Astrocyte (in vitro differentiated cells and primary cell): ENCODE measurements around the gene RGL1. TPM values are rescaled to one million over a fixed set of nuclear protein-coding genes. Genes with fewer than 3 reads are reported as not detected.

Experiments
- DNase-seq: peaks from one replicate; pipeline ENCODE4 v3.0.0-alpha.2; 2010; ENCODE audit warnings: low read depth
- FAIRE-seq: peaks from 2 replicates; lab custom pipeline; 2011; peaks lifted over from hg19 to GRCh38; lab: Jason Lieb, UNC
- H2AFZ ChIP-seq: 2 replicates; pipeline ENCODE4 v1.6.0; 2012; ENCODE audit warnings: low read depth, low read length, inconsistent platforms
- H3K27ac ChIP-seq: 2 replicates; pipeline ENCODE4 v1.5.1; 2011; ENCODE audit warnings: low read depth, low read length, inconsistent platforms
- H3K27me3 ChIP-seq: 2 replicates; pipeline ENCODE4 v1.6.0; 2011; ENCODE audit warnings: low read length, inconsistent platforms; ENCODE audit not compliant: insufficient read depth
- H3K36me3 ChIP-seq: 2 replicates; pipeline ENCODE4 v1.5.1; 2011; ENCODE audit warnings: low read length, inconsistent platforms; ENCODE audit not compliant: insufficient read depth
- H3K4me1 ChIP-seq: 2 replicates; pipeline ENCODE4 v1.5.1; 2011; ENCODE audit warnings: low read length, inconsistent platforms; ENCODE audit not compliant: insufficient read depth
- H3K4me2 ChIP-seq: 2 replicates; pipeline ENCODE4 v1.6.0; 2012; ENCODE audit warnings: low read length, inconsistent platforms
- H3K4me3 ChIP-seq: 2 replicates; pipeline ENCODE4 v1.5.1; 2011; ENCODE audit warnings: low read depth, mild to moderate bottlenecking, low read length, inconsistent platforms; ENCODE audit not compliant: insufficient read depth
- H3K79me2 ChIP-seq: 2 replicates; pipeline ENCODE4 v1.6.0; 2012; ENCODE audit warnings: mild to moderate bottlenecking, low read length, inconsistent platforms; ENCODE audit not compliant: insufficient read depth
- H3K9ac ChIP-seq: 2 replicates; pipeline ENCODE4 v1.6.0; 2012; ENCODE audit warnings: mild to moderate bottlenecking, low read length, inconsistent platforms
- H3K9me3 ChIP-seq: 2 replicates; pipeline ENCODE4 v1.5.1; 2012; ENCODE audit warnings: low read depth, mild to moderate bottlenecking, low read length, inconsistent platforms; ENCODE audit not compliant: insufficient read depth
- H4K20me1 ChIP-seq: 2 replicates; pipeline ENCODE4 v1.6.0; 2012; ENCODE audit warnings: low read length, inconsistent platforms; ENCODE audit not compliant: insufficient read depth
- H3K27ac Mint-ChIP-seq: one replicate; pipeline ENCODE4 v1.8.0; 2021; ENCODE audit warnings: mild to moderate bottlenecking, mixed read lengths; ENCODE audit not compliant: unreplicated experiment
- H3K27me3 Mint-ChIP-seq: one replicate; pipeline ENCODE4 v1.8.0; 2021; ENCODE audit warnings: low read depth, mixed read lengths; ENCODE audit not compliant: unreplicated experiment
- H3K36me3 Mint-ChIP-seq: one replicate; pipeline ENCODE4 v1.8.0; 2021; ENCODE audit warnings: low read depth, mixed read lengths; ENCODE audit not compliant: unreplicated experiment
- H3K4me1 Mint-ChIP-seq: one replicate; pipeline ENCODE4 v1.8.0; 2021; ENCODE audit warnings: low read depth, mixed read lengths; ENCODE audit not compliant: unreplicated experiment
- H3K4me3 Mint-ChIP-seq: one replicate; pipeline ENCODE4 v1.8.0; 2021; ENCODE audit warnings: mild to moderate bottlenecking, moderate library complexity, mixed read lengths; ENCODE audit not compliant: unreplicated experiment
- H3K9me3 Mint-ChIP-seq: one replicate; pipeline ENCODE4 v1.8.0; 2021; ENCODE audit warnings: mild to moderate bottlenecking, mixed read lengths; ENCODE audit not compliant: unreplicated experiment
- EZH2 ChIP-seq: IDR thresholded peaks from 2 replicates; pipeline ENCODE4 v1.6.1; 2012; ENCODE audit warnings: mild to moderate bottlenecking, low read length, inconsistent platforms; ENCODE audit not compliant: insufficient read depth
- total RNA-seq: library from RNA; stranded (reverse); gene quantifications from 2 replicates; pipeline ENCODE4 v1.2.1, GENCODE V29; 2021
- TF ChIP-seq, protein P1 (sequence below): IDR thresholded peaks from 2 replicates; pipeline ENCODE4 v1.5.1; 2011; ENCODE audit warnings: low read depth, mild to moderate bottlenecking, inconsistent platforms, low read length, moderate library complexity; ENCODE audit not compliant: insufficient read depth

Gene RGL1
- total RNA-seq, 1 donor from 2014 or later, result 10.1 TPM

DNA sequence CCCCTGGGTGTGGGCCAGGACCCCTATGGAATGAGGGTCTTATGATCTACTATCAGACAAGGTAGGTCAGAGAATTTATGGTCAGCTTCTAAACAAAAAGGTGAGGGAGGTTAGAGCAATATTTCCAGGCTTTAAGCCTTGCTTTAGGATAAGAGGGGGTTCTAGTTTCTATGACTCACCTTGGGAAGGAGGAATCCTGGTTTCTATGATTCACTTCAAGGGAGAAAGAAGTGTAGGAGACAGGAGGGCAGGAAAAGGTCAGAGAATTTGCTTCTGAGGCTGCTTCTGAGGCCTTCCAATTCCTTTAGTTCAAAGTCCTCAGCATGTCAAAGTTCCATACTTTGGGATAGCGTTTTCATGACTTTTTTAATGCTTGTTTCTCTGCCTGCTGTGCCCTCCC, 35.2 kb downstream of the RGL1 start:
- Mint-ChIP-seq H3K27me3 (no peaks in the 10 kb centered on the region), H3K4me3 (no peak overlapping the region), H3K9me3 (peaks cover 3% of the 10 kb centered on the region), H3K27ac (no peak overlapping the region), H3K36me3 (no peaks in the 10 kb centered on the region), H3K4me1 (peaks cover 40% of the 10 kb centered on the region)
- FAIRE-seq (no peak), DNase-seq (peak; percentile 75)
- Histone ChIP-seq H3K4me1 (peaks cover 34% of the 10 kb centered on the region), H4K20me1 (no peaks in the 10 kb centered on the region), H3K4me3 (no peak overlapping the region), H3K36me3 (no peaks in the 10 kb centered on the region), H3K27me3 (no peaks in the 10 kb centered on the region), H3K79me2 (no peaks in the 10 kb centered on the region), H2AFZ (no peak overlapping the region), H3K4me2 (peak overlapping the region; percentile 55), H3K9ac (no peak overlapping the region), H3K27ac (no peak overlapping the region), H3K9me3 (no peaks in the 10 kb centered on the region)
- TF ChIP-seq EZH2, result no peak
- TF ChIP-seq, protein P1, sequence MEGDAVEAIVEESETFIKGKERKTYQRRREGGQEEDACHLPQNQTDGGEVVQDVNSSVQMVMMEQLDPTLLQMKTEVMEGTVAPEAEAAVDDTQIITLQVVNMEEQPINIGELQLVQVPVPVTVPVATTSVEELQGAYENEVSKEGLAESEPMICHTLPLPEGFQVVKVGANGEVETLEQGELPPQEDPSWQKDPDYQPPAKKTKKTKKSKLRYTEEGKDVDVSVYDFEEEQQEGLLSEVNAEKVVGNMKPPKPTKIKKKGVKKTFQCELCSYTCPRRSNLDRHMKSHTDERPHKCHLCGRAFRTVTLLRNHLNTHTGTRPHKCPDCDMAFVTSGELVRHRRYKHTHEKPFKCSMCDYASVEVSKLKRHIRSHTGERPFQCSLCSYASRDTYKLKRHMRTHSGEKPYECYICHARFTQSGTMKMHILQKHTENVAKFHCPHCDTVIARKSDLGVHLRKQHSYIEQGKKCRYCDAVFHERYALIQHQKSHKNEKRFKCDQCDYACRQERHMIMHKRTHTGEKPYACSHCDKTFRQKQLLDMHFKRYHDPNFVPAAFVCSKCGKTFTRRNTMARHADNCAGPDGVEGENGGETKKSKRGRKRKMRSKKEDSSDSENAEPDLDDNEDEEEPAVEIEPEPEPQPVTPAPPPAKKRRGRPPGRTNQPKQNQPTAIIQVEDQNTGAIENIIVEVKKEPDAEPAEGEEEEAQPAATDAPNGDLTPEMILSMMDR, result no peak

DNA sequence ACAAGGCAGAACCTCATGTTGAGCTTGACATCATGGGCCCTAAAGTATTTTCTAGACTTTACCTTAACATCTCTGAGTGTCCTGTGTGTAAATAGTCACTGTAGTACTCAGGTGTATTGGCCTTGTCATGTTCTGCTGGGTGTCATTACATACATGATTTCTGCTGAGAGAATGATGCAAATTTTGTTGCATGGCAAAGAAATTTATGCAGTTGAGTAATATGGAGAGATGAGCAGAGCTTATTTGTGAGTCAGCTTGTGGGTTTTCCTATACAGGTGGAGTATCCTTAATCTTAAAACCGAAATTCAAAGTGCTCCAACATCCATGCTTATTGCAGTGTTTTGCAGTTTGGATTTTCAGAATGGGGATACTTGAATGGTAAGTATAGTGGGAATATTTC, 36.6 kb downstream of the RGL1 start:
- peaks cover 50% of the 10 kb centered on the region for H3K4me1 Mint-ChIP-seq
- no peak overlapping the region for H3K27ac Mint-ChIP-seq
- Histone ChIP-seq H3K36me3 (no peaks in the 10 kb centered on the region), H3K9me3 (no peaks in the 10 kb centered on the region), H3K4me3 (no peak overlapping the region), H3K79me2 (no peaks in the 10 kb centered on the region), H3K27ac (no peak overlapping the region), H3K27me3 (no peaks in the 10 kb centered on the region), H2AFZ (no peak overlapping the region), H3K9ac (no peak overlapping the region), H4K20me1 (no peaks in the 10 kb centered on the region), H3K4me2 (peak overlapping the region; percentile 80), H3K4me1 (peaks cover 38% of the 10 kb centered on the region)
- H3K9me3 Mint-ChIP-seq, result peaks cover 3% of the 10 kb centered on the region
- no peaks in the 10 kb centered on the region for H3K27me3 Mint-ChIP-seq
- no peak for FAIRE-seq
- H3K36me3 Mint-ChIP-seq, result no peaks in the 10 kb centered on the region
- no peak overlapping the region for H3K4me3 Mint-ChIP-seq
- DNase-seq, result no peak
- TF ChIP-seq EZH2, result no peak
- TF ChIP-seq, protein P1, result no peak

DNA sequence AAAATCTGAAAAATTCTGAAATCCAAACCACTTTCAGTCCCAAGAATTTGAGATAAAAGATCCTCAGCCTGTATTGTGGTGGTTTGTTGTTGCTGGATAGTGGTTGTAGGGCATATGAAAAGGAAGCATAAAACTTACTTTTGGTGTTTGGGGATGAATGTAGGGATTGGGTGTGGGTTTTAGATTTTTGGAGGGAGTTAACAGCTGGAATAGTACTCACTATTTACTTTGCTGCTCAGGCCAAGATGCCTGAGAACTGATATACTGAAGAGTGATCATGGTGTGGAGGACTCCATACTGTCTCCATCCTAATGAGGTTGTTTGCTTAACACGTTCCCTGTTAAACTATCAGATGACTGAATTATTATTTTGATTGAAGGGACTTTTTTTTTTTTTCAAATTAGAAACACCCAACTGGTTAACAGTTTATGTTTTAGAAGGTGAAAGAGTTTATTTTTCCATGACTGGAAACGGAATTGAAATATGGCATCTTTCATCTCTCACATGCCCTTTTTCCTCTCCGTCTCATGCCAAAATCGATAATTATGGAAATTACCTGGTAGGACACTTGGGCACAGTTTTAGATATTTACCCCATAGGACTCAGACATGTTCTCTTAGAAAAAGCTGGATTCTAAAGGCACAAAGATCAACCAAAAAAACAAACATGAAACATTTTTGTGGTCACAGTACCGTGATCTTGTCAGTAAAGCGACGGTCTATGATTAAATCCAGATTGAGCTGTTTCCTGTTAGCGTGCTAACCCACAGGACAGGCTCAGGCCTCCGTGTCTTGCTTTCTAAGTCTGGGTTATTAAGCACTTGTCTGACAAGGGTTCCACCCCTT, 37.3 kb downstream of the RGL1 start:
- no peaks in the 10 kb centered on the region for H3K79me2 ChIP-seq
- peaks cover 38% of the 10 kb centered on the region for H3K4me1 ChIP-seq
- H3K9ac ChIP-seq, result peak overlapping the region; percentile 43
- FAIRE-seq, result peak; percentile 95
- peak overlapping the region; percentile 41 for H3K4me3 ChIP-seq
- Mint-ChIP-seq H3K4me3 (peak overlapping the region; percentile 7), H3K4me1 (peaks cover 46% of the 10 kb centered on the region), H3K27ac (peak overlapping the region; percentile 59), H3K9me3 (peaks cover 3% of the 10 kb centered on the region), H3K27me3 (no peaks in the 10 kb centered on the region), H3K36me3 (no peaks in the 10 kb centered on the region)
- no peak overlapping the region for H2AFZ ChIP-seq
- no peak for TF ChIP-seq EZH2
- TF ChIP-seq, protein P1, result no peak
- no peaks in the 10 kb centered on the region for H3K36me3 ChIP-seq
- H4K20me1 ChIP-seq, result no peaks in the 10 kb centered on the region
- peak overlapping the region; percentile 65 for H3K27ac ChIP-seq
- peak overlapping the region; percentile 80 for H3K4me2 ChIP-seq
- DNase-seq, result peak; percentile 97
- no peaks in the 10 kb centered on the region for H3K27me3 ChIP-seq
- no peaks in the 10 kb centered on the region for H3K9me3 ChIP-seq
